Omental fat pad (tissue), 4 donors: ENCODE results near the gene HDLBP. TPM values are rescaled to one million over a fixed set of nuclear protein-coding genes. Genes with fewer than 3 reads are reported as not detected.

Experiments used
- ATAC-seq: fragments of 150-250 bp; one replicate; pipeline ENCODE4 v1.9.1; 2016; ENCODE audit warnings: mild to moderate bottlenecking, moderate library complexity; ENCODE audit not compliant: low FRiP score
- DNase-seq: peaks from one replicate; pipeline ENCODE4 v3.0.0-alpha.2; 2019; ENCODE audit warnings: low spot score
- total RNA-seq, 4 donors: library from RNA; depleted of rRNA; stranded (reverse); fragments of >200 nt; gene quantifications; one replicate each; pipeline ENCODE4 v1.1.0, GENCODE V29; 2016
- TF ChIP-seq, protein P1 (sequence below), 3 donors: fragments of 450-650 bp; IDR thresholded peaks; one replicate each; pipeline ENCODE4 v1.5.1; 2016 to 2017; ENCODE audit warnings: antibody characterized with exemption in 3 of 3, mild to moderate bottlenecking in 3 of 3, moderate library complexity in 2 of 3

Gene HDLBP
- total RNA-seq, 4 donors from 2014 or later = 356 to 471 (median 416) TPM

DNA sequence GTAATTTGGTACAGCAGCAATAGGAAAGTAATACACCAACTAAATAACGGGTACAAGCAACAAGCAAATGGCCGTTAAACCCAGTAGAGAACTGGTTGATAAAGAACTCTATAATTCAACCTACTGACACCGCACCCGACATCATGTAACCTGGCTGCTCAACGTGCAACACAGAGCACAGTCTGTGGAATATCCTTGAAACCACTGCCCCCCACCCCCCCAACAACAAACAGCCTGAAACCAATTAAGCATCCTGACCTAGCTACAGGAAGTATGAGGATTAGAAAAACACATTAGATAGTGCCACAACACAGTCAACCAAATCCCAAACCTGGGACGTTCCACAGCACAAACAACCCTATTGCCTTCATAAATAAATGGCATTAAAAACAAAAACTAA lies 23.5 kb downstream of the HDLBP start:
- DNase-seq (no peak), ATAC-seq (no peak)
- TF ChIP-seq, protein P1, sequence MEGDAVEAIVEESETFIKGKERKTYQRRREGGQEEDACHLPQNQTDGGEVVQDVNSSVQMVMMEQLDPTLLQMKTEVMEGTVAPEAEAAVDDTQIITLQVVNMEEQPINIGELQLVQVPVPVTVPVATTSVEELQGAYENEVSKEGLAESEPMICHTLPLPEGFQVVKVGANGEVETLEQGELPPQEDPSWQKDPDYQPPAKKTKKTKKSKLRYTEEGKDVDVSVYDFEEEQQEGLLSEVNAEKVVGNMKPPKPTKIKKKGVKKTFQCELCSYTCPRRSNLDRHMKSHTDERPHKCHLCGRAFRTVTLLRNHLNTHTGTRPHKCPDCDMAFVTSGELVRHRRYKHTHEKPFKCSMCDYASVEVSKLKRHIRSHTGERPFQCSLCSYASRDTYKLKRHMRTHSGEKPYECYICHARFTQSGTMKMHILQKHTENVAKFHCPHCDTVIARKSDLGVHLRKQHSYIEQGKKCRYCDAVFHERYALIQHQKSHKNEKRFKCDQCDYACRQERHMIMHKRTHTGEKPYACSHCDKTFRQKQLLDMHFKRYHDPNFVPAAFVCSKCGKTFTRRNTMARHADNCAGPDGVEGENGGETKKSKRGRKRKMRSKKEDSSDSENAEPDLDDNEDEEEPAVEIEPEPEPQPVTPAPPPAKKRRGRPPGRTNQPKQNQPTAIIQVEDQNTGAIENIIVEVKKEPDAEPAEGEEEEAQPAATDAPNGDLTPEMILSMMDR (IDR thresholded peaks at IDR 0.05) = no peak

GRCh38 chr2:241291153-241291552 lies 24.3 kb downstream of the HDLBP start:
- TF ChIP-seq, protein P1 (IDR thresholded peaks at IDR 0.05) = no peak
- DNase-seq (no peak), ATAC-seq (no peak)

DNA sequence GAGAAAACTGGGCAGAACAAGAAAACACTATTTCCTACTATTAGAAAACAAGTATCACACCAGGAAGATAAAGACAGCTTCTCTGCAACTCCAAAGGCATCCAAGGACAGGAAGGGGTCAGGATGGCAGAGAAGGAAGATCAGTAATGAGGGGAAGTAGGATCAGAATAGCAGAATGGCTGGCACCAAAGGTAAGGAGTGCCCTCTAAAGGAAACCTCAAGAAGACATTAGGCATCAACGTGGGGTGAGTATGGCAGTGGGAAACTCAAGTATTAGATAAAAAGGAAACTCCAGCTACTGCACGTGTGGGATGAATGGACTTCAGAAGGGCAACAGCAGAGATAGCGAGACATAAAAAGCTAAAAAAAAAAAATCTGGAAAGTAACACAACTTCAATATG lies 25.9 kb downstream of the HDLBP start:
- DNase-seq = no peak
- TF ChIP-seq, protein P1 (IDR thresholded peaks at IDR 0.05) = no peak
- ATAC-seq = no peak

- ATAC-seq (no peak), DNase-seq (no peak)
- TF ChIP-seq, protein P1 (IDR thresholded peaks at IDR 0.05) = no peak
Measured at GRCh38 chr2:241289053-241289452, 26.4 kb downstream of the HDLBP start.

- ATAC-seq (no peak), DNase-seq (no peak)
- TF ChIP-seq, protein P1 (IDR thresholded peaks at IDR 0.05) = no peak
Measured at GRCh38 chr2:241288324-241288888, 27.1 kb downstream of the HDLBP start.

GRCh38 chr2:241286348-241287090 lies 29.0 kb downstream of the HDLBP start:
- ATAC-seq = no peak

More at GRCh38 chr2:241286348-241287090, 29.0 kb downstream of the HDLBP start:
- TF ChIP-seq, protein P1 (IDR thresholded peaks at IDR 0.05) = no peak
- DNase-seq = no peak
